ENCODE measurements around the gene ULK3.

The ULK3 gene

GRCh38 chr15:74882528-74882927 is 39.6 kb upstream of the ULK3 start:
- H3K4me3 ChIP-seq (replicated peaks; ENCODE audit: insufficient read depth, low read length), result no peak overlapping the region
- no peak overlapping the region for H3K27ac ChIP-seq (replicated peaks)
- no peaks in the 10 kb centered on the region for H3K27me3 ChIP-seq (ENCODE audit: insufficient read depth, poor library complexity, severe bottlenecking)
- TF ChIP-seq, protein P1, sequence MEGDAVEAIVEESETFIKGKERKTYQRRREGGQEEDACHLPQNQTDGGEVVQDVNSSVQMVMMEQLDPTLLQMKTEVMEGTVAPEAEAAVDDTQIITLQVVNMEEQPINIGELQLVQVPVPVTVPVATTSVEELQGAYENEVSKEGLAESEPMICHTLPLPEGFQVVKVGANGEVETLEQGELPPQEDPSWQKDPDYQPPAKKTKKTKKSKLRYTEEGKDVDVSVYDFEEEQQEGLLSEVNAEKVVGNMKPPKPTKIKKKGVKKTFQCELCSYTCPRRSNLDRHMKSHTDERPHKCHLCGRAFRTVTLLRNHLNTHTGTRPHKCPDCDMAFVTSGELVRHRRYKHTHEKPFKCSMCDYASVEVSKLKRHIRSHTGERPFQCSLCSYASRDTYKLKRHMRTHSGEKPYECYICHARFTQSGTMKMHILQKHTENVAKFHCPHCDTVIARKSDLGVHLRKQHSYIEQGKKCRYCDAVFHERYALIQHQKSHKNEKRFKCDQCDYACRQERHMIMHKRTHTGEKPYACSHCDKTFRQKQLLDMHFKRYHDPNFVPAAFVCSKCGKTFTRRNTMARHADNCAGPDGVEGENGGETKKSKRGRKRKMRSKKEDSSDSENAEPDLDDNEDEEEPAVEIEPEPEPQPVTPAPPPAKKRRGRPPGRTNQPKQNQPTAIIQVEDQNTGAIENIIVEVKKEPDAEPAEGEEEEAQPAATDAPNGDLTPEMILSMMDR (IDR thresholded peaks at IDR 0.05; ENCODE audit: insufficient read depth, low read length), result no peak
- TF ChIP-seq REST (IDR thresholded peaks at IDR 0.05; ENCODE audit: insufficient replicate concordance, low read depth) (no peak), SPI1 (IDR thresholded peaks at IDR 0.05; ENCODE audit: borderline replicate concordance, low read depth) (no peak), GABPA (IDR thresholded peaks at IDR 0.05; ENCODE audit: low read depth) (no peak), POLR2AphosphoS5 (IDR thresholded peaks at IDR 0.05; ENCODE audit: low read depth) (no peak)
- DNase-seq (ENCODE audit: low read depth in 1 of 2, low spot score in 1 of 2), result no peak

GRCh38 chr15:74878273-74878672 is 35.3 kb upstream of the ULK3 start:
- DNase-seq (ENCODE audit: low read depth in 1 of 2, low spot score in 1 of 2), result no peak
- TF ChIP-seq POLR2AphosphoS5 (IDR thresholded peaks at IDR 0.05; ENCODE audit: low read depth) (no peak), SPI1 (IDR thresholded peaks at IDR 0.05; ENCODE audit: borderline replicate concordance, low read depth) (no peak), GABPA (IDR thresholded peaks at IDR 0.05; ENCODE audit: low read depth) (no peak), REST (IDR thresholded peaks at IDR 0.05; ENCODE audit: insufficient replicate concordance, low read depth) (no peak)
- TF ChIP-seq, protein P1 (IDR thresholded peaks at IDR 0.05; ENCODE audit: insufficient read depth, low read length), result no peak
- no peak overlapping the region for H3K27ac ChIP-seq (replicated peaks)
- H3K4me3 ChIP-seq (replicated peaks; ENCODE audit: insufficient read depth, low read length), result no peak overlapping the region
- no peaks in the 10 kb centered on the region for H3K27me3 ChIP-seq (ENCODE audit: insufficient read depth, poor library complexity, severe bottlenecking)

DNA sequence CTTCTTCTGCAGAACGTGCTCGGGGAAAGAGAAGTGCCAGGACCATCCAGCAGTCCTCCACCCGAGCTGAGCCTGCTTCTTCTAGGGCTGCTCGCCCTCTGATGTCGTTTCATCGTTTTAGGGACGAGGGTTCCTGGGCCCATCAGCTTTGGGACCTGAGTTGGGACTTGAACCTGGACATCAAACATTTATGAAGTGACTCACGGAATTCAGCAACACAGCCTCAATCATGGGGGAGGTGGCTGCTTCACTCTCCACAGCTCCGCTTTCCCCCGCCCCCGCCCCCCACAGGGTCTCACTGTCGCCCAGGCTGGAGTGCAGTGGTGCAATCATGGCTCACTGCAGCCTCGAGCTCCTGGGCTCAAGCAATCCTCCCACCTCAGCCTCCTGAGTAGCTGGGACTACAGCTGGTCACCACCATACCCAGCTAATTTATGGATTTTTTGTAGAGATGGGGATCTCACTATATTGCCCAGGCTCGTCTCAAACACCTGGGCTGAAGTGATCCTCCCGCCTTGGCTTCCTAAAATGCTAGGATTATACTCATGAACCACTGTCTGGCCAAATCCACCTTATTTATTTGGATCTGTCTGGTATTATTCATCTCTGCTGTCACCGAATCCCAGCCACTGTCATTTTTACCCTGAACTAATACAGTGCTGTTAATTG is 30.9 kb upstream of the ULK3 start:
- Histone ChIP-seq H3K4me3 (replicated peaks; ENCODE audit: insufficient read depth, low read length) (peak overlapping the region; percentile 84), H3K27me3 (ENCODE audit: insufficient read depth, poor library complexity, severe bottlenecking) (no peaks in the 10 kb centered on the region), H3K27ac (replicated peaks) (peak overlapping the region; percentile 95)
- peak; percentile 28 to 48 for DNase-seq (ENCODE audit: low read depth in 1 of 2, low spot score in 1 of 2)
- TF ChIP-seq SPI1 (IDR thresholded peaks at IDR 0.05; ENCODE audit: borderline replicate concordance, low read depth) (peak; percentile 4; the same call in 1 of the 2 replicates), POLR2AphosphoS5 (IDR thresholded peaks at IDR 0.05; ENCODE audit: low read depth) (no peak), GABPA (IDR thresholded peaks at IDR 0.05; ENCODE audit: low read depth) (no peak)
- TF ChIP-seq, protein P1 (IDR thresholded peaks at IDR 0.05; ENCODE audit: insufficient read depth, low read length), result no peak
